Measurements from ENCODE around the gene TPMT.

The TPMT gene

DNA sequence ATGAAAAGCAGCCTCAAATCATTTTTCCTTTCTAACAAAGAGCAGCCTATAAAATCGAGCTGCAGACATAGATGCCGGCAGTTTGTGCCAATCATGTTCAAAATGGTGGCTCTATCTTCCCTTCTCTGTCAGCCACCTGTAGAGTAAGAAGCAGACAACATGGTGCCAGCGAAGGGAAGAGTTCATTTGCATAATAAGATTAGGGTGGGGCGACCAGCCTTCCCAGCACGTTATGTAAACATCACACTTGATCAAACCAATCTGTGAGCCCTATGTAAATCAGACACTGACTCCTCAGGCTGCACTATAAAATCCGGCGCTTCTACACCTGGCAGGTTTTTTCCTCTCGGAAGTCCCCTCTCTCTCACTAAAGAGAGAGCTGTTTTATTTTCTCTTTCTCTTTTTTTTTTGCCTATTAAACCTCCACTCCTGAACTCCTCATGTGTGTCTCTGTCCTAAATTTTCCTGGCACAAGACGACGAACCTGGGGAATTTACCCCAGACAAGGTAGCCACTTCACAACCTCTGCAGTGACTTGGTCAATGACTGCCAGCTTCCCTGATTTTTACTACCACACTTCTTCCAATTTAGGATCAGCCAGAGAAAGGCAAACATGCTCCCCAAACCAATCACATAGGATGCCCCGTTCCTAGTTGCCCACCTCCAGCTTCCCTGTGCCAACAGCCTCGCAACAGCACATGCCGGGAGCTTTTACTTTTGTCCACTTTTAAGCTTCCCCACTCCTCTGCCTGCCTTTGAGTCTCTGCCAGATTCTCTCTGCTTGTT lies 12.9 kb downstream of the TPMT start:
- DNase-seq: no peak
- Histone ChIP-seq H3K9me3 (ENCODE audit: control insufficient read depth, low read length) (no peaks in the 10 kb centered on the region), H3K27me3 (replicated peaks; ENCODE audit: control insufficient read depth, insufficient read depth, low read length, poor library complexity, severe bottlenecking) (no peaks in the 10 kb centered on the region), H3K27ac (ENCODE audit: insufficient read depth, low read length, poor library complexity, severe bottlenecking) (no peak overlapping the region), H3K4me3 (ENCODE audit: insufficient read depth, low read depth, low read length, poor library complexity, severe bottlenecking) (no peak overlapping the region), H3K4me1 (ENCODE audit: control insufficient read depth, insufficient read depth, low read length, poor library complexity, severe bottlenecking) (no peaks in the 10 kb centered on the region), H3K36me3 (ENCODE audit: control insufficient read depth, insufficient read depth, low read length) (peaks cover 11% of the 10 kb centered on the region)

DNA sequence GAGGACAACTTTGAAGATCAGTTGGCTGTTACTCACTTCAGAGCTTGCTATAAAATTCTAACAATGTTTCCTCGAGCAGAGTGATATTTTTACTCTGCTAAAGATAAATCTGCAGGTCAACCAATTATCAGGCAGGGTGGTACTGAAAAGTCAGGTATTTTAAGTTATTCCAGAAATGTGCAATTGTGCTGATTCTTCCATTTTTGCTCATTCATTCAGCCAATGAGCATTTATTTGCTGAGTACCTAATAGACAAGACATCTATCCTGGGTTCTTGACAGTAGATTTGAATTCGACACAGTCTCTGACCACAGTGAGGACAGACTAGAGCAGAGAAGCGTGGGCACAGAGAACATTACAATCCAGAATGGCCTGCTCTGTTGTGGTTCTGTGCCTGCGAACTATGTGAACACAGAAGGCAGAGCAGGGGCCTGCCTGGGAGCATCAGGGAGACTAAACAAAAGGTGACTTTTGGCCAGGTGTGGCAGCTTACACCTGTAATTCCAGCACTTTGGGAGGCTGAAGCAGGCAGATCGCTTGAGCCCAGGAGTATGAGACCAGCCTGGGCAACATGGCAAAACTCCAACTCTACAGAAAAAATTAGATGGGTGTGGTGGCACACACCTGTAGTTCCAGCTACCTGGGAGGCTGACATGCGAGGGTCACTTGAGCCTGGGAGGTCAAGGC lies 14.8 kb downstream of the TPMT start:
- H3K9me3 ChIP-seq (ENCODE audit: control insufficient read depth, low read length): no peaks in the 10 kb centered on the region
- H3K27ac ChIP-seq (ENCODE audit: insufficient read depth, low read length, poor library complexity, severe bottlenecking): no peak overlapping the region
- H3K27me3 ChIP-seq (replicated peaks; ENCODE audit: control insufficient read depth, insufficient read depth, low read length, poor library complexity, severe bottlenecking): no peaks in the 10 kb centered on the region
- peaks cover 18% of the 10 kb centered on the region for H3K36me3 ChIP-seq (ENCODE audit: control insufficient read depth, insufficient read depth, low read length)
- H3K4me3 ChIP-seq (ENCODE audit: insufficient read depth, low read depth, low read length, poor library complexity, severe bottlenecking): no peak overlapping the region
- no peaks in the 10 kb centered on the region for H3K4me1 ChIP-seq (ENCODE audit: control insufficient read depth, insufficient read depth, low read length, poor library complexity, severe bottlenecking)
- no peak for DNase-seq

DNA sequence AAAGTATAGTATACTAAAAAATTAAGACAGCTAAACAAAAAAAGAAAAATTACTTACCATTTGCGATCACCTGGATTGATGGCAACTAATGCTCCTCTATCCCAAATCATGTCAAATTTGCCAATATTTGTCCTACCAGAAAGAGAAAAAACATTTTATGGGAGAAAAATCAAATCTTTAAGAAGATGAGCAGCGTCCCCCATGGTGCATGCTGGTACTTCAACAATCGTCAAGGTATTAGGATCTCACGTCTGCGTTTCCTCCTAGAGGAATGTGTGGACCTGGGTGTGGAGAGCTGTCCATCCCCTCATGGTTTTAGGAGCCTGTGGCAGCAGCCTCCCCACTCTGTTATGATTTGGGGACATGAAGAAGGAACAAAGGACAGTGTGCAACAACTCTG lies 16.0 kb downstream of the TPMT start:
- Histone ChIP-seq H3K4me1 (ENCODE audit: control insufficient read depth, insufficient read depth, low read length, poor library complexity, severe bottlenecking) (no peaks in the 10 kb centered on the region), H3K9me3 (ENCODE audit: control insufficient read depth, low read length) (no peaks in the 10 kb centered on the region), H3K27me3 (replicated peaks; ENCODE audit: control insufficient read depth, insufficient read depth, low read length, poor library complexity, severe bottlenecking) (no peaks in the 10 kb centered on the region), H3K4me3 (ENCODE audit: insufficient read depth, low read depth, low read length, poor library complexity, severe bottlenecking) (no peak overlapping the region), H3K27ac (ENCODE audit: insufficient read depth, low read length, poor library complexity, severe bottlenecking) (no peak overlapping the region), H3K36me3 (ENCODE audit: control insufficient read depth, insufficient read depth, low read length) (peaks cover 21% of the 10 kb centered on the region)
- DNase-seq: no peak

DNA sequence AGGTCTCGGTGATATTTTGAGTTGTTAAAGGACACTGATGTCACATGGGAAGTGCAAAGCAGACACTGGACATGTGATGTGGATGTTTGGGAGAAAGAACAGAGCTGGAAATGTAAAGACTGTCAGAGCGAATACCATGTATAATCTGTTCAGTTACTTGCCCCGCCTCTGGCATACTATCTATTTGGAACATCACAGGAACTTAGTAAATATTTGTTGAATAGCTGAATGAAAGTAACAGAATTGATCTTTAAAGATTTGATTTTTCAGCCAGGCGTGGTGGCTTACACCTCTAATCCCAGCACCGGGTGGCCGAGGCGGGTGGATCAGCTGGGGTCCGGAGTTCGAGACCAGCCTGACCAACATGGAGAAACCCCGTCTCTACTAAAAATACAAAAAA lies 18.6 kb downstream of the TPMT start:
- H3K4me1 ChIP-seq (ENCODE audit: control insufficient read depth, insufficient read depth, low read length, poor library complexity, severe bottlenecking): no peaks in the 10 kb centered on the region
- H3K27me3 ChIP-seq (replicated peaks; ENCODE audit: control insufficient read depth, insufficient read depth, low read length, poor library complexity, severe bottlenecking): no peaks in the 10 kb centered on the region
- peaks cover 10% of the 10 kb centered on the region for H3K36me3 ChIP-seq (ENCODE audit: control insufficient read depth, insufficient read depth, low read length)
- H3K4me3 ChIP-seq (ENCODE audit: insufficient read depth, low read depth, low read length, poor library complexity, severe bottlenecking): no peak overlapping the region
- no peak for DNase-seq
- H3K27ac ChIP-seq (ENCODE audit: insufficient read depth, low read length, poor library complexity, severe bottlenecking): no peak overlapping the region
- no peaks in the 10 kb centered on the region for H3K9me3 ChIP-seq (ENCODE audit: control insufficient read depth, low read length)

DNA sequence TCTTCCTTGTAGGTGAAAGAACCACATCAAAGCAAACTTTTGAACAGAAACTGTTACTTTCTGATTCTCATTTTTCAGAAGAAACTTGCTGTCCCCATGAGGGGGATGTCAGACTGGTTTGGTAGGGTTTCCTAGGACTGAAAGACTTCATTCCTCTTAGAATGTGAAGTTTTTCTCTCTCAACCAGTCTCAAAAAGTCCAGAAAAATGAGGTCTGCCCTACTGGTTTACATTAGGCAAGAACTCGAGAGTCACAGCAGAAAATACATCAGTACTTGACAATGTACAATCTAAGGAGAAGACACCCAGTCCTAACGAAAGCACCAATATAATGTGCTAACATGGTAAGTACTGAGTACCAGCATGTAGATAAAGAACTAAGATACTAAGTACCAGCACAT lies 19.7 kb downstream of the TPMT start:
- Histone ChIP-seq H3K27ac (ENCODE audit: insufficient read depth, low read length, poor library complexity, severe bottlenecking) (no peak overlapping the region), H3K4me3 (ENCODE audit: insufficient read depth, low read depth, low read length, poor library complexity, severe bottlenecking) (no peak overlapping the region), H3K4me1 (ENCODE audit: control insufficient read depth, insufficient read depth, low read length, poor library complexity, severe bottlenecking) (no peaks in the 10 kb centered on the region), H3K9me3 (ENCODE audit: control insufficient read depth, low read length) (no peaks in the 10 kb centered on the region), H3K36me3 (ENCODE audit: control insufficient read depth, insufficient read depth, low read length) (peaks cover 10% of the 10 kb centered on the region), H3K27me3 (replicated peaks; ENCODE audit: control insufficient read depth, insufficient read depth, low read length, poor library complexity, severe bottlenecking) (no peaks in the 10 kb centered on the region)
- DNase-seq: no peak

DNA sequence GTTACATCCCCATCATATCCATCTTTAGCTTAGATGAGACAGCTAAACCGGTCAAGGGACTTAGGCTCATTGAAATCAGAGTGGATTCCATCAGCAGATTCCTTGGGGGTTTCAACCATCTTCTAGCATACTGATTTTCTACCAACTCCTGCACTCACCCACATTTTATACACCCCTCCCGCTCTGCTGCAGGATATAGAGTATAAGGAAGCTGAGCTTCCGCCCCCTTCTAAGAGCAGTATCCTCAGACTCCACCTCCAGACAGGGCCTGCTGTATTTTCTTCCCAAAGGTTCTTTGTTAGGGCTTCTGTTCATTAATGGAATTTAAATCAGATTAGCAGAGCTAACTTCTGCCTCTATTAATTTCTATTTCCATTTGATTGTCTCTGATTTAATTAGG lies 22.5 kb downstream of the TPMT start:
- H3K4me1 ChIP-seq (ENCODE audit: control insufficient read depth, insufficient read depth, low read length, poor library complexity, severe bottlenecking): no peaks in the 10 kb centered on the region
- no peak overlapping the region for H3K4me3 ChIP-seq (ENCODE audit: insufficient read depth, low read depth, low read length, poor library complexity, severe bottlenecking)
- peaks cover 10% of the 10 kb centered on the region for H3K36me3 ChIP-seq (ENCODE audit: control insufficient read depth, insufficient read depth, low read length)
- H3K27me3 ChIP-seq (replicated peaks; ENCODE audit: control insufficient read depth, insufficient read depth, low read length, poor library complexity, severe bottlenecking): no peaks in the 10 kb centered on the region
- no peak overlapping the region for H3K27ac ChIP-seq (ENCODE audit: insufficient read depth, low read length, poor library complexity, severe bottlenecking)
- H3K9me3 ChIP-seq (ENCODE audit: control insufficient read depth, low read length): no peaks in the 10 kb centered on the region
- DNase-seq: no peak

DNA sequence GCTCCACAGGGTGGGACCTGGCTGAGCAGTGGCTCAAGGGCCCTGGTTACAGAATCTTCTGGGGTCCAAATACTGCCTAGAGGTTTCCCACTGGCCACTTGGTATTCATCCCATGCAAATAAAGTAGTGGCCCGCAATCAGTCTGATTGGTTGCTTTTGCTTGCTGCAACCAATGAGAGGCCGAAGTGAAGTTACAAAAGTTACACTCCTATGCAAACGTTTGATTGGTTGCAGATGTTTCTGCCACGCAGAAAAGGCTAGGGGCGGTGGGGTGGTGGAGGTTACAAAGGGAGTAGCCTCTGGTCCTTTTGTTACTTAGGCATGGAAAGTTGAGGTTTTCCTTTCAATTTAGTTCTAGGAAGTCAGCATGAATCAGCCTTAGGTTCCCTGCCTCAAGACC lies 28.8 kb downstream of the TPMT start:
- no peaks in the 10 kb centered on the region for H3K9me3 ChIP-seq (ENCODE audit: control insufficient read depth, low read length)
- no peak overlapping the region for H3K4me3 ChIP-seq (ENCODE audit: insufficient read depth, low read depth, low read length, poor library complexity, severe bottlenecking)
- H3K4me1 ChIP-seq (ENCODE audit: control insufficient read depth, insufficient read depth, low read length, poor library complexity, severe bottlenecking): peaks cover 3% of the 10 kb centered on the region
- H3K27me3 ChIP-seq (replicated peaks; ENCODE audit: control insufficient read depth, insufficient read depth, low read length, poor library complexity, severe bottlenecking): no peaks in the 10 kb centered on the region
- no peaks in the 10 kb centered on the region for H3K36me3 ChIP-seq (ENCODE audit: control insufficient read depth, insufficient read depth, low read length)
- no peak for DNase-seq
- no peak overlapping the region for H3K27ac ChIP-seq (ENCODE audit: insufficient read depth, low read length, poor library complexity, severe bottlenecking)

DNA sequence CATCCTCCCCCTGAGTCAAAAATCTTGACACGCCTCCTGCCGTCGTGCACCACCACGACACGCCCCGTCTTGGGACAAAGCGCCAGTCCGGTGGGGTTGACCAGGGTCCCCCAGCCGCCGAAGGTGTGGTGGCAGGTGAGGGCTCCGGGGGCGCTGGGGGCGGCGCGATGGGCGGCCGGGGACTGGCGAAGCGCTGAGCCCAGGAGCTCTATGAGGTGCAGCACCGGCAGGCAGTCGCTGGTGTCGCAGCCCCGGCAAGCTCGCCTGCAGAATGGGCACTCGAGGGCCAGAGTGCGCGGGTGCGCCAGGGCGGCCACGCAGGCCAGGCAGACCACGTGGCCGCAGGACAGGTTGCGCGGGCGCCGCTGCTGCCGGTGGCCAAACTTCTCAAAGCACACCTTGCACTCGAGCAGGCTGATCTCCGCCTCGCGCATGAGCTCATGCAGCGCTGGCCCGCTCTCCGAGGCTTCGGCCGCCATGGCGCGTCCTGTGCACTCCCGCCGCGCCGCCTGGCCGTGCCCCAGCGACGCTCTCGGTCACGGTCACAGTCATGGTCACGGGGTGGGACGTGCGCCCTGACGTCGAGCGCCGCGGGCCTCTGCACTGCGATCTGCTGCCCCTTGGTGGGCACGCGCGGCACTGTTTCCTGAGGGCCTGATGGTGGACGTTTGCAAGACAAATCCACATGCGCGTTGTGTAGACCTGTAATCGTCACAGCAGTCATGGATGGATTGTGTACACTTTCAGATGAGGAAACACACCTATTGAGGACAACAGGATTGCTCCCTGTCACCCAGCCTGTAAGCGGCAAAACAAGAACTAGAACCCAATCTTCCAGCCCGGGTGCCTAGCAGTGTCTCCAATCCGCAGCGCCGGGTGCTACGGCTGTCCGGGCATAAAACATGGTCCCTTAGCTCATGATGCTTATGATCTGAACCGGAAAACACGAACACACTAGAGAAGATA lies 32.5 kb downstream of the TPMT start, which contains the start of gene NHLRC1:
TSS of gene NHLRC1 (minus strand) at position 550 of the 966 bp plus-strand sequence. CDS start at position 479, 71 bp downstream.
- peaks cover 3% of the 10 kb centered on the region for H3K4me1 ChIP-seq (ENCODE audit: control insufficient read depth, insufficient read depth, low read length, poor library complexity, severe bottlenecking)
- no peaks in the 10 kb centered on the region for H3K27me3 ChIP-seq (replicated peaks; ENCODE audit: control insufficient read depth, insufficient read depth, low read length, poor library complexity, severe bottlenecking)
- H3K9me3 ChIP-seq (ENCODE audit: control insufficient read depth, low read length): no peaks in the 10 kb centered on the region
- H3K4me3 ChIP-seq (ENCODE audit: insufficient read depth, low read depth, low read length, poor library complexity, severe bottlenecking): peak within 1 kb of the TSS; percentile 56
- DNase-seq: peak; percentile 32 to 51 (median 38)
- H3K36me3 ChIP-seq (ENCODE audit: control insufficient read depth, insufficient read depth, low read length): no peaks in the 10 kb centered on the region
- no peak within 1 kb of the TSS for H3K27ac ChIP-seq (ENCODE audit: insufficient read depth, low read length, poor library complexity, severe bottlenecking)

DNA sequence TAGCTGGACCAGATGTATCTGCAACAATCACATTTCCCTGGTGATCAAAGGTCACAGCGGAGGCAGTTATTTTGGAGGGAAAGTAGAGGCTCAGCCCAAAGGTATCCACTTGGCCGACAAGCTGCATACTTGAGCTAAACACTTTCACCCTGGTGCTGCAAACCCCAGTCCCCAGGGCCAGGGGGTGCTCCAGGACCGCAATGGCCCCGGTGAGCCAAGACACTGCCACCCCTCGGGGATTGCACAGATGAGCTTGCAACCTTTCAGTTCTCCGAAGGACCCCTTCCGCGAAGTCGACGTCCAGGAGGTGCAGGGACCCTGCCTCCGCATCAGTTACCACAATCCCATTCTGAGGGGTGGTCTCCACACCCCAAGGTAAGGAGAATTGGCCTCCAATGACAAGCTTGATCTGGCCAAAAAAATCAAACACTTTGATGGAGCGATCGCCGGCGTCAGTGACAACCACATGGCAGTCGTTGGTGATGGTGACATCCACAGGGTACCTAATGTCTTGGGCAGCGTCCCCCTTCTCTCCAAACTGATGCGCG lies 33.2 kb downstream of the TPMT start:
- no peak for DNase-seq
- Histone ChIP-seq H3K4me1 (ENCODE audit: control insufficient read depth, insufficient read depth, low read length, poor library complexity, severe bottlenecking) (peaks cover 3% of the 10 kb centered on the region), H3K27ac (ENCODE audit: insufficient read depth, low read length, poor library complexity, severe bottlenecking) (no peak overlapping the region), H3K9me3 (ENCODE audit: control insufficient read depth, low read length) (no peaks in the 10 kb centered on the region), H3K27me3 (replicated peaks; ENCODE audit: control insufficient read depth, insufficient read depth, low read length, poor library complexity, severe bottlenecking) (no peaks in the 10 kb centered on the region), H3K36me3 (ENCODE audit: control insufficient read depth, insufficient read depth, low read length) (no peaks in the 10 kb centered on the region), H3K4me3 (ENCODE audit: insufficient read depth, low read depth, low read length, poor library complexity, severe bottlenecking) (peak overlapping the region; percentile 56)
